ENCODE results near the gene AMZ2. TPM values are rescaled to one million over a fixed set of nuclear protein-coding genes. Genes with fewer than 3 reads are reported as not detected.

Gene AMZ2
- polyA plus RNA-seq, 3 donors = 34.0 to 67.6 (median 67.2) TPM

- H3K9me3 ChIP-seq (replicated peaks in 1 of 2; ENCODE audit: control insufficient read depth in 1 of 2, insufficient read depth in 1 of 2, low read length in 2 of 2) = no peaks in the 10 kb centered on the region
- H3K4me3 Mint-ChIP-seq = no peak overlapping the region
- peaks cover 0 to 2% (median 2%) of the 10 kb centered on the region in 3 donors for H3K27me3 Mint-ChIP-seq (ENCODE audit: low read depth in 3 of 3)
- peak overlapping the region in 1 of 2 donors; percentile 1 for H3K27ac ChIP-seq (ENCODE audit: low read depth in 1 of 2, low read length in 2 of 2)
- H3K9me3 Mint-ChIP-seq = peaks cover 0 to 4% (median 1%) of the 10 kb centered on the region in 7 donors
- no peak for DNase-seq
- H3K36me3 Mint-ChIP-seq = peaks cover 9 to 24% of the 10 kb centered on the region in 2 donors
- intact Hi-C loops (cut with micrococcal nuclease) = no loop called here
- H3K4me2 ChIP-seq (replicated peaks; ENCODE audit: extremely low read depth, low read length, poor library complexity, severe bottlenecking) = no peak overlapping the region
- no peaks in the 10 kb centered on the region for H4K20me1 ChIP-seq (ENCODE audit: insufficient read depth, low read length)
- H2AFZ ChIP-seq (ENCODE audit: insufficient read depth, low read depth, low read length, poor library complexity, severe bottlenecking) = no peak overlapping the region
- no peaks in the 10 kb centered on the region for H3K36me3 ChIP-seq (replicated peaks in 1 of 2; ENCODE audit: control insufficient read depth in 1 of 2, insufficient read depth in 2 of 2, low read length in 2 of 2)
- peak overlapping the region in 2 of 7 donors; percentile 32 to 38 for H3K27ac Mint-ChIP-seq
- H3K79me2 ChIP-seq (ENCODE audit: insufficient read depth, low read length) = peaks cover 6% of the 10 kb centered on the region
- no peak overlapping the region for H3K9ac ChIP-seq (ENCODE audit: insufficient read depth, low read length, poor library complexity, severe bottlenecking)
- H3K27me3 ChIP-seq (ENCODE audit: control insufficient read depth in 2 of 2, insufficient read depth in 2 of 2, low read length in 2 of 2) = no peaks in the 10 kb centered on the region
- WGBS (ENCODE audit: insufficient coverage) = 100% methylated on average over 1 of the region's 4 CpGs
- H3K4me1 ChIP-seq (ENCODE audit: control insufficient read depth in 1 of 2, insufficient read depth in 2 of 2, low read length in 2 of 2) = peaks cover 28 to 40% of the 10 kb centered on the region in 2 donors
- H3K4me1 Mint-ChIP-seq = peaks cover 47% of the 10 kb centered on the region
- no peak overlapping the region for H3K4me3 ChIP-seq (replicated peaks in 1 of 3; ENCODE audit: low read depth in 2 of 3, low read length in 3 of 3)
- no peak for TF ChIP-seq CTCF (IDR thresholded peaks at IDR 0.05)
These were observed 54.8 kb downstream of the AMZ2 start for GRCh38 chr17:68302666-68303065.

GRCh38 chr17:68304706-68305105 is 56.9 kb downstream of the AMZ2 start:
- no peaks in the 10 kb centered on the region for H3K9me3 ChIP-seq (replicated peaks in 1 of 2; ENCODE audit: control insufficient read depth in 1 of 2, insufficient read depth in 1 of 2, low read length in 2 of 2)
- Mint-ChIP-seq H3K27ac (peak overlapping the region; percentile 61 to 92 (median 87)), H3K4me3 (no peak overlapping the region), H3K27me3 (ENCODE audit: low read depth in 3 of 3) (peaks cover 0 to 3% (median 2%) of the 10 kb centered on the region in 3 donors), H3K36me3 (peaks cover 21 to 27% of the 10 kb centered on the region in 2 donors), H3K4me1 (peaks cover 38% of the 10 kb centered on the region), H3K9me3 (peaks cover 0 to 3% (median 1%) of the 10 kb centered on the region in 7 donors)
- H3K4me1 ChIP-seq (ENCODE audit: control insufficient read depth in 1 of 2, insufficient read depth in 2 of 2, low read length in 2 of 2) = peaks cover 21 to 32% of the 10 kb centered on the region in 2 donors
- H3K36me3 ChIP-seq (replicated peaks in 1 of 2; ENCODE audit: control insufficient read depth in 1 of 2, insufficient read depth in 2 of 2, low read length in 2 of 2) = peaks cover 0 to 3% of the 10 kb centered on the region in 2 donors
- H3K4me2 ChIP-seq (replicated peaks; ENCODE audit: extremely low read depth, low read length, poor library complexity, severe bottlenecking) = peak overlapping the region; percentile 19
- H2AFZ ChIP-seq (ENCODE audit: insufficient read depth, low read depth, low read length, poor library complexity, severe bottlenecking) = no peak overlapping the region
- no CpG with 5 or more reads among the region's 6 CpGs for WGBS (ENCODE audit: insufficient coverage)
- intact Hi-C loops (cut with micrococcal nuclease) = no loop called here
- no peaks in the 10 kb centered on the region for H4K20me1 ChIP-seq (ENCODE audit: insufficient read depth, low read length)
- H3K27me3 ChIP-seq (ENCODE audit: control insufficient read depth in 2 of 2, insufficient read depth in 2 of 2, low read length in 2 of 2) = no peaks in the 10 kb centered on the region
- DNase-seq = peak in 2 of 3 donors; percentile 54 to 55
- H3K79me2 ChIP-seq (ENCODE audit: insufficient read depth, low read length) = no peaks in the 10 kb centered on the region
- peak overlapping the region in 1 of 3 experiments; percentile 7 for H3K4me3 ChIP-seq (replicated peaks in 1 of 3; ENCODE audit: low read depth in 2 of 3, low read length in 3 of 3)
- H3K9ac ChIP-seq (ENCODE audit: insufficient read depth, low read length, poor library complexity, severe bottlenecking) = no peak overlapping the region
- H3K27ac ChIP-seq (ENCODE audit: low read depth in 1 of 2, low read length in 2 of 2) = peak overlapping the region; percentile 45 to 82
- TF ChIP-seq CTCF (IDR thresholded peaks at IDR 0.05) = no peak
